SHP77 (cell line): Measurements from ENCODE around the gene SPG21.

Experiments
- DNase-seq, 2 experiments: peaks; one replicate each; lab custom pipeline; 2025; lab: John Stamatoyannopoulos, UW

Gene SPG21

DNA sequence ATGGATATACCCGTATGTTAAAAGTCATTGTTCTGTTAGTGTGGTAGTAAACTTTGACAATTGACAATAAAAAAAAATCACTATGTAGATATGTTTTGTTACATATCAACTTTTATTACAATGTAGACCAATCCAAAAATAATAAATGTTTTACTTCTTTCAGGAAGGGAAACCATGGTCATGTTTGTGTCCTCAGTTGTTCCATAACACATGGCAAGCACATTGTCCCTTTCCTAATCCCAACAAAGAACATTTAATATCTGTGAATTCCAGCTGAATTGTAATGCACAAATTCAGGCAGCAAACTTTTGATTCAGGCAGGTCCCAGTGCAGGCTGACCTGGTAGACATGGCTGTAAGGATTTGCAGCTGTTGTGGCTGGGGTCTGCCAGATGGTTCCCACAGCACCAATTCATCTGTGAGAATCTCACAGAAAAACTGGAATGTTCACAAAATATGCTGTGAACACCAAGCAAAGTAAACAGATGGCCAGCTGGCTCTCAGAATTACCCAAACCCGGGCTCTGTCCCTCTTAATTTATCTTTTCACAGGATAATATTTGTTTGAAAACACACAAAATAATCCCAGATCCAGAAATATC is 1.9 kb upstream of the SPG21 start:
- no peak for DNase-seq

DNA sequence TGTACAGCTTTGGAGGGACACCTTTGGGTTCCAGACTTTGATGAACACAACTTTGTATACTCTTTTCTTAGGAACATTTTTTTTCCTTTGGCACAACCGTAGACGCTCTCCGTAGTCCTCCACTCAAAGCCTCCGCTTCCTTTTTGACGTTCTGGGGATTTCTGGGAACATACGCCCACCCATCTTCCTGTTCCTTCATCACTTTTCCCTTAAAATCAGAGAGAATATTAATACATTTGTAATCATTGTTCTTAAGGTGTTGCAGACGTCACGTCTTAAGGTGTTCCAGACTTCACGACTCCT is 405 bp upstream of the SPG21 start:
- no peak for DNase-seq

DNA sequence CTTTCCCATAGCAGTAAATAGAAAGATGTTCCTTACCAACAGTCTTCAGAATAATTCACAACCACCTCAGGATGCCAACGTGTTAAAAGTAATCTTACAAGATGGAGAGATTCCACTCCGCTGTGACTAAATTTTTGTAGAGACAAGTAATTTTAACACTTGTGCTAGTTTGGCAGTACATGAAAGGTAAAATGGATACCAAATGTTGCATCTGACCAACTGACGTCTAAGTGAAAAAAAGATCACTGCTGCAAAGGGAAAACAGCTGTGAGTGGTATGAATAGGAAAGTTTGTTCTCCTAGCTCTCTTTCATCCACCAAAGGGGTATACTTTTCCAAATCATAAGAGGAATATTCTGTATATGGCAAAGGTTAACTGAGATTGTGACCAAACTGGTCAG is 2.6 kb downstream of the SPG21 start:
- DNase-seq: no peak

DNA sequence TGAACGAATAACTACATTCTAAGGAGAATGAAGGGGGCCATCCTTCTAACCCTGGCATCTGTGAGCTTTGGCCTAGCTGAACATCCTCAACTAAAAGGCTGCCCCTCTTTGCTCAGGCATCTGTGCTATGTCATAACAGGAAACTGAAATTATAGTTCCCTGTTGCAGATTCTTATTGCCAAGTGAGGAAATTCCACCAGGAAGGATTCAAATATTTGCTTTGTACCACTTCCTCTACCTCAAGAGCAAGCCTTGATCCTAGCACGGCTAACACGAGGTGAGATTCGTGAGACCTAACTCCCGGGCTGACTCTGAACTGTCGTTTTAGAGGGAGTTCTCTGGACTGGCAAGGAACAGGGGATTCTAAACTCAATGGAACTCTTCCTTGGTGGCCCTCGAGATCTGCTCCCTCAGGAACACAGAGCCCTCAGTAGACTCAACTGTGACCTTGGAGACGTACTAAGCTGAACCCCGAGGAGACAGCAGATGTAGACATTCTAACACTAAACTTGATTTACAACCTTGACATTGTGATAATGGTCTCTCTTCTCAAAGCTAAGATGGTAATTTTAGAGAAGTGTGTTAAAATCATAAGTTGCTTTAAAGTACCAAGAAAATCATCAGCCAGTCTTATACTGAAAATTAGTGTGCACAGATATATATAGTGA is 4.2 kb downstream of the SPG21 start:
- DNase-seq: no peak

DNA sequence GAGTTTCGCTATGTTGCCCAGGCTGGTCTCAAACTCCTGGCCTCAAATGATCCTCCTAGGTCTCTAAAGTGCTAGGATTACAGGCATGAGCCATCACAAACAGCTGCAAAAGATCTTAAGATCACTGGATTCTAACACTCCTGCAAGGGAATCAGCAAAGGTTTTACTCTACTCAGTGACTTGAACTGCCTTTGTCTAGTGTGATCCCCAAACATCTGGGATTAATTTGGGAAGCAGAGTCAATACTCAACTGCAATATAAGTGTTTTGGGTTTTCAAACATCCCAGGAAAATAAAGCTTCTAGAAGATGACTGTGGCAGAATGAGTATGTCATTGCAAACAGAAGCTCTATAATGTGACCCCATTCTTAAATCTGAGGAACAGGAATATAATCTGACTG is 7.2 kb downstream of the SPG21 start:
- DNase-seq: no peak

DNA sequence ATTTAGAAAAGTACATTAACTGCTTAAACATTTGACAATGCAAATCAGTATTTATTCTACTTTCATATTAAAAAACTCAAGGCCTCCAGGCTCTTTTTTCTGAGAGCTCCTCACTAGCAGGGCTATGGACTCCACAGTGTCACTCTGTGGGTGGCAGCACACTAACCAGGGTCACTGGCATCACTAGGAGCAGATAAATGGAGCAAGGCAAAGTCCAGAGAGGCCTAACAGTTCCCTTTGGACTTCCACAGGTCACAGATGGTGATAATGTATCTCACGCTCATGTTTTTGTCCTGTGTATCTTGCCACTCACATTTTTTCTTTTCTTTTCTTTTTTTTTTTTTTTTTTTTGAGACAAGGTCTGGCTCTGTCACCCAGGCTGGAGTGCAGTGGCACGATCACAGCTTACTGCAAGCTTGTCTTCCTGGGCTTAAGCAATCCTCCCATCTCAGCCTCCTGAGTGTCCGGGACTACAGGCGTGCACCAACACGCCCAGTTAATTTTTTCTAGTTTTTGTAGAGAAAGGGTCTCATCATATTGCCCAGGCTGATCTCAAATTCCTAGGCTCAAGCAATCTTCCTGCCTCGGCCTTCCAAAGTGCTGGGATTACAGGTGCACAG is 7.8 kb downstream of the SPG21 start:
- no peak for DNase-seq

DNA sequence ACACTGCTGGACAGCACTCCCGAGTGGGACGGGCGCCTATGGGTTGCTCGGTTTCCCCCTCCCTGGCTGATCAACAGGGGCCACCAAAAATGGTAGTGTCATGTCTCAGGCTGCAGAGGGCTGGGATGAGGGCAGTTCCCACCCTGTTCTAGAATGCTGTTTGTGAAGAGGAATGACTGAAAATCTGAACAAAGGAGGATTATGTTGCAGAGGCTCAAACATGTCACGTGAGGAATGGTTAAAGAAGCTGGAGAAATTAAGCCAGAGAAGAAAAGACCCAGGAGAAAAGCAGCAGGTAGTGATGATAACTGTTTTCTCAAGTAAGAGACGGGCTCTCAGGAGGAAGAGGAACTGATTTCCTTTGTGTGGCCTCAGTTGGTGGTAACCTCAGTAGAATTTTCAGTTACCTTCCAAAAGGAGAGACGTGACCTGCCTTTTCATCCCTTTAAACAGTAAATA is 10.4 kb downstream of the SPG21 start:
- DNase-seq: no peak

DNA sequence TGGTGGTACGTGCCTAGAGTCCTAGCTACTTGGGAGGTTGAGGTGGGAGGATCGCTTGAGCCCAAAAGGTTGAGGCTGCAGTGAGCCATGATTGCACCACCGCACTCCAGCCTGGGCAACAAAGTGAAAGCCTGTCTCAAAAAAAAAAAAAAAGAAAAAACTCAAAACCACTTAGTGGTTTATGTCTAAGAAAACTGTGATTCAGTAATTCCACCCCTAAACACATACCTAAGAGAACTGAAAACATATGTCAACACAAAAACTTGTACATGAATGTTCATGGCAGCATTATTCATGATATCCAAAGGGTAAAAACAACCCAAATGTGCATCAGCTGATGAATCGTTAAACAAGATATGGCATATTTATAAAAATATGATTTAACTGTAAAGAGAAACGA is 14.3 kb downstream of the SPG21 start:
- DNase-seq: no peak

DNA sequence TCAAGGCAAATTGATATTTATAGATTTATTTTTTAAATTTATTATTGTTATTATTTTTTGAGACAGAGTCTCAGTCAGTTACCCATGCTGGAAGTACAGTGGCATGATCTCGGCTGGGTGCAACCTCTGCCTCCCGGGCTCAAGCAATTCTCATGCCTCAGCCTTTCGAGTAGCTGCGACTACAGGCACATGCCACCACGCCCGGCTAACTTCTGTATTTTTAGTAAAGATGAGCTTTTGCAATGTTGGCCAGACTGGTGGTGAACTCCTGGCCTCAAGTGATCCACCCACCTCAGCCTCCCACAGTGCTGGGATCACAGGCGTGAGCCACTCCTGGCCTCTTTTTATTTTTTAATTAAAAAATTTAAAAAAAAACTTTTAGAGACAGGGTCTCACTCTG is 19.0 kb downstream of the SPG21 start:
- DNase-seq: no peak

DNA sequence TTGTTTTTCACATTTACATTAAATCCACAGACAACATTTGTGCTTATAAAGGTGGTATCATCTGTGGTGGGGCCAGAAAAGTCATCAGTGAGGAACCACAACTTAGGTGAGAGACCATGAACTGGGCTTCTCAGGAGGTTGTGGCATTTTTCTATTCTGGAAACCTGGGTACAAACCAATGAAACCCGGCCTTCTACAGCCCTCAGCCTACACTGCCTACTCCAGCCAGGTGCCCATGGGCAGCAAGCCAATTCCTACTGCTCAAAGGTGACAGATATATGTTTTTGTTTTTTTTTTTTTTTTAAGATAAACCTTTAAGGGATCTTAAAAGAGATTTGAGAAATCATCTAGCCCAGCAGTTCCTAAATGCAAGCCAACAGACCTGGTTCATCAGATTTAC is 20.3 kb downstream of the SPG21 start:
- no peak for DNase-seq

DNA sequence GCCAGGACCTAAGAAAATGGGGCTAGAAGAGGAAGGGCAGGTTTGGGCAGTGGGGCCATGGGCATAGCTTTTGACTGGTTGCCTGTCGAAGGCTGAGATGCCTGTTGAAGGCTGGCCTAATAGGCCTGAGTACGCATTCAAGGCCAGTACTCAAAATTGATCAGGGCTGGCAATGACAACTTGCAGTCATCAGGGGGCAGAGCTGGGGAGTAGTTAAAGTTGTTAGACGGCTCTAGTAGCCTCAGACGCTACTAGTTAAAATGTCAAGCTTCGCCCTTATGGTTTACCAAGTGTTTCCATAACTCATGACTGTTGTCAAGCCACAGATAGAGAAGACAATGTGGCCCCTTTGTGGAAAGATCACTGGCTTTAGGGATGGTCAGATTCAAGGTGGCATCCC is 28.7 kb downstream of the SPG21 start:
- no peak for DNase-seq

DNA sequence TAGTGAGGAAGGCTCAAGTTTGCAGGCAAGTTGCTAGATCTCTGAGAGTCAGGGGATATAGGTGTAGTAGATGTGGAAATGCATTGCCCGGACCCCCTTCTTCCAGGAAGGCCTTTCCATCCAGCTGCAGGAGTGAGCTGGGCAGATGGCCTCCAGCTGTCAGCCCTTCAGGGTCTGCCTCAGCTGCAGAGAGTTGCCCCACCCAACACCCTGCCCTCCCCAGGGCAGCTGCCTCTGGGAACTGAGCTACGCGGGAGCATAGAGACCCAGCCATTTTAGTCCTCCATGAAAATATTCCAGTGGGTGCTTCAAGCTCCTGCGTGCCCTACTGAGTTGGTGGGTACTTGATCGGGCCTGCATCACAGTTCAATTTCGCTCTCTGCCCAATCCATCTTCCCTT is 29.6 kb downstream of the SPG21 start:
- no peak for DNase-seq

DNA sequence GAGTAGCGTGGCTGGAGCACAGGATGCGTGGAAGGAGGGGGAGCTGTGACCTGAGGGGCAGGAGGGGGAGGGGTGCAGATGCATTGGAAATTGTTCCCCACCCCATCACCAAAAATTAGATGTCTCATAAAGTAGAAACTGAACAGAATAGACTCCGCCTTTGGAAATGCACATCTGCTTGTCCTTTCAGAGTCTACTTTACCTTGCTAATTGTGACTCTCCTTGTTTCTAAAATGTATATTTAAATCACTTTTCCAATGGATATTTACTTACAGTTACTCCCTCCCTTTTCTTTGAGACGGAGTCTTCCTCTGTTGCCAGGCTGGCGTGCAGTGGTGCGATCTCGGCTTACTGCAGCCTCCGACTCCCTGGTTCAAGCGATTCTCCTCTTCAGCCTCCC is 30.6 kb downstream of the SPG21 start:
- DNase-seq: no peak

DNA sequence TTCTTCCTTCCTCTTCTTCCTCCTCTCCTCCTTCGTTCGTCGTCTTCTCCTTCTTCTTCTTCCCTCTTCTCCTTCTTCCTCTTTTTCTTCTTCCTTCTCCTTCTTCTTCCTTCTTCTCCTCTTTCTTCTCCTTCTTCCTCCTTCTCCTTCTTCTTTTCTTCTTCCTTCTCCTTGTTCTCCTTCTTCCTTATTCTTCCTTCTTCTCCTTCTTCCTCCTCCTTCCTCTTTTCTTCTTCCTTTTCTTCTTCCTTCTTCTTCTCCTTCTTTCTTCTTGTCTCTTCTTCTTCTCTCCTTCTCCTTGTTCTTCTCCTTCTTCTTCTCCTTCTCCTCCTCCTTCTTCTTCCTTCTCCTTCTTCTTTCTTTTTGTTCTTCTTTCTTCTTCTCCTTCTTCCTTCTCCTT is 35.3 kb downstream of the SPG21 start:
- DNase-seq: no peak

DNA sequence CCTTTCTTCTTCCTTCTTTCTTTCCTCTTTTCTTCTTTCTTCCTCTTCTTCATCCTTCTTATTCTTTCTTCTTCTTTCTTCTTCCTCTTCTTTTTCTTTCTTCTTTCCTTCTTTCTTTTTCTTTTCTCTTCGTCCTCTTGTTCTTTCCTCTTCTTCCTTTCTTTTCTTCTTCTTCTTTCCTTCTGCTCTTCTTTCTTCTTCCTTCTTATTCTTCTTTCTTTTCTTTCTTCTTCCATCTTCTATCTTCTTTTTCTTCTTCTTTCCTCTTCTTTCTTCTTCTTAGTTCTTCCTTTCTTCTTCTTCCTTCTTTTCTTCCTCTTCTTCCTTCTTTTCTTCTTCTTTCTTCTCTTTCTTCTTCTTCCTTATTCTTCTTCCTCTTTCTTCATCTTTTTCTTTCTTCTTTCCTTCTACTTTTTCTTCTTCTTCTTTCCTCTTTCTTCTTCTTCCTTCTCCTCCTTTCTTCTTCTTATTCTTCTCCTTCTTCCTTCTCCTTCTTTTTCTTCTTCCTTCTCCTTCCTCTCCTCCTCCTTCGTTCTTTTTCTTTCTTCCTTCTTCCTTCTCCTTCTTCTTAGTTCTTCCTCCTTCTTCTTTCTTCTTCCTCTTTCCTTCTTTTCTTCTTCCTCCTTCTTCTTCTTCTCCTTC is 37.8 kb downstream of the SPG21 start:
- no peak for DNase-seq

DNA sequence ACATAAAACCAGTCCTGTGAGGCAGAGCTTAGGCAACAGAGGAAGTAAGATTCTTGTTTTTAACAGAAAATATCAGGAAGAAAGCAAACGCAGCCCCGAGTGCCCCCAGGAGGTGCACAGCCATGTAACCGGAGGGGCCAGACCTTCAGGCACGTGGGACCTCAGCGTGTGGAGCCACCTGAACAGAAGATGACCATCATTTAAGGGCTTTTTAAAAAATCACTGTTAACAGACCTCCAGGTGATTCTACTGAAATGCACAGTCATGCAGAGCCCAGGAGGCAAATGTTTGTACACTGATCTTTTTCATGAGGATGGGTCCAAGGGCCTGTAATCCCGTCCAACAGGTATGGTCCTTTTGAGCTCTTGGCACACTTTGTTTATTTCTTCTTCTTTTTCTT is 38.8 kb downstream of the SPG21 start:
- no peak for DNase-seq

DNA sequence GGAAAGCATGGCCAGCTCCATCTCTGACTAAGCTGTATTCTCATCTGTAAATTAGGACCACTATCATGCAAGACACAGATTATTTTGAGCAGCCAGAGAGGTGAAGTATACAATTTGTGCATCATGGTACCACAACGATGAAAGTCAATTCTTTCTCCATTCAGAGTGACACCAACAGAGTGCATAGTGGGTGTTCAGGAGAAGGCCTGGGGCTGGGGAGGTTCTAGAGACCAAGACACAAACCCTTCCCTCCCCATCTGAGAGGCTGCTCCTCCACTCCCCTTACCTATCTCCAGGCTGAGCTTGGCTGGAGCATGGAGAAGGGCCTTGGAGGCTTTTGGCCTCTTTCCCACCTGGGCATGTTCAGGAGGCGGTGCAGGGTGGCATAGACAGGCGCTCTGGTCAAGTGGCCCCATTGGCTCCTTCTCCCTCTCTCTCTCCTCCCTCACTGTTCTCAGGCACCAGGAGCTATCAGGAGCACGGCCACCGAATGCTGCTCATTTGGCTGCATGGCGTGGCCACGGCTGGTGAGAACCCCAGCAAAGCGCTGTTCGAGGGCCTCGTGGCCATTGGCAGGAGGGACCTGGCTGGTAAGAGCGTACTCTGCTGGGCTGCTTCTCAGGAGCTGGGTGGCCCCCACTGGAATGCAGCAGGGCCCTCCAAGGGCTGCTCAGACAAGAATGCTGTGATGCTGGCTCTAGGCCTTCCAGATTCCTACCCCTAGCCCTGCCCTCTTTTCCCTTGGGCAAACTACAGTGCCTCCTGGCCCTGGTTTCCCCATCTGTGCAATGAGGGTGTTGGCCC is 40.1 kb downstream of the SPG21 start:
- no peak for DNase-seq

DNA sequence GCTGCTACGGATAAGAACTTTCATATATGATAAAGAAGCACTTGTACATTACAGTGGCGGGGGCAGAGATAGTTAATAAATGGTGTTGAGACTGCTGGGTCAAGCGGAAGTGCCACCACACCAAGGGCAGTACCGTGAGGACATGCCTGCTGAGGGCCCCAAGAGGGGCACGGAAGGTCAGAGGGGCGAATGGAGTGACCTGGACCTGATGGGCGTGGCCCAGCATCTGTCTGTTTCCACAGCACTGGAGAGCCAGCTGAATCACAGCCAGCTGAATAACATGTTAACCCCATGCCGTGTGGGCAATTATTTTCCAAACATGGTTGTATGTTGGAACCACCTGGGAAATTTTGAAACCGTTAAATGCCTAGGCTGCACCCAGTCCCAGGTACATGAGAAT is 40.8 kb downstream of the SPG21 start:
- no peak for DNase-seq

DNA sequence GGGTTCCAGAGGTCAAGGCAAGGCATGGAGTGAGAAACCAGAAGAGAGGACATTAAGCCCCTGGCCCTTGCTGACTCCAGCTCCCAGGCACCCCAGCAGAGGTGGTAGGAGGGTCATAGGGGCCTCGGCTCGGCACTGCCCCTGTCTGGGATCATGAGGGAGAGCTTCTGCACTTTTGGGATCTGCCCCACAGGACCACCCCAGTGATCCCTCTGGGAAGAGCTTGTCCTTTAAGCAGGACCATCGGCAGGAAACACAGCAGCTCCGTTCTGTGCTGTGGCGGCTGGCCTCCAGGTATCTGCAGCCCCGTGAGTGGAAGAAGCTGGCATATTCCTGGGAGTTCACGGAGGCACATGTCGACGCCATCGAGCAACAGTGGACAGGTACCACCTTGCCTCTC is 42.5 kb downstream of the SPG21 start:
- DNase-seq: no peak

DNA sequence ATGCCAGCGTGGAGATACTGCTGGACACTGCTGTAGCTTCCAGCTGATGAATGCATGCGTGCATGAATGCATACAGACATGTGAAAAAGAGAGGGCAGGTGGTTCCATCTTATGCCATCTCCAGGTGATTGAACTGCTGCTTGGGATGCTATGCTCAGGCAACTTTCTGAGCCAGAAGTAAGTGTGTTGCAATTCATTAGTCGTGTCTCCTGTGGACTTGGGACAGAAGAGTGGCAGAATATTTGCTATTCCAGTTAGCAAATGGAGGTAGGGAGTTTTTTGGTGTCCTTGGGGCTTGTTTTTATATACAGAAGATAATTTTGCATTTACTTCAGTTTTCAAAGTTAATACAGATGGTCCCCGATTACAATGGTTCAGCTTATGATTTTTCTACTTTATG is 44.8 kb downstream of the SPG21 start:
- no peak for DNase-seq

DNA sequence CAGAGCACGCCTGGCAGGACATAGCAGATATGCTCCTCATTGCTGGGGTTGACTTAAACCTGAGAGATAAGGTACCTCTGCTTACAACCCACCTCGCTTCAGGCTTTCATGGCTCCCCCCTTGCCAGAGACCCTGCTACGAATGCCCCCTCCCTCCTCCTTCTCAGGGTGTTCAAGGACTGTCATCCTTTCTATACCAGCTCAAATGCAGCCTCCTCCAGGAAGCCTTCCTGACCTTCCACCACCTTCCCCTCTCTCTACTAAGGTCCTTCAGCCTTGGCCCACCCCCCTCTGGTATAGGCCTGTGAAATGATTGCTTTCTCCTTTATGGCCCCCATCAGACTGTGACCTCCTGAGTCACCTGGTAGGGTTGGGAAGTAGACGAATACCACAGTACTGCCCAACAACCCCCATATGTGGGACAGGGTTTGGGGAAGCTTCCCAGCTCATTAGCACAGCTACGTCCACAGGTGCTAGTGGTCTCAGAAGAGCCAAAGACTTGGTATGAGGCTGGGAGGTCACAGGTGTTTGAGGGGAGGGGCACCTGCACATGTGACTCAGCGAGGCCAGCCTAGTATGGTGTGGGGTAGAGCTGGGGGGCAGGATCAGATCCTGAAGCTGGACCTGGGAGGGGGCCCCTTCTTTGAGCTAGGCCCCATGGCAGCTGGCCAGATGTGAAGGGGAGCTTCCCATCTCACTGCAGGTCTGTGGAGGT is 46.0 kb downstream of the SPG21 start:
- DNase-seq: no peak

DNA sequence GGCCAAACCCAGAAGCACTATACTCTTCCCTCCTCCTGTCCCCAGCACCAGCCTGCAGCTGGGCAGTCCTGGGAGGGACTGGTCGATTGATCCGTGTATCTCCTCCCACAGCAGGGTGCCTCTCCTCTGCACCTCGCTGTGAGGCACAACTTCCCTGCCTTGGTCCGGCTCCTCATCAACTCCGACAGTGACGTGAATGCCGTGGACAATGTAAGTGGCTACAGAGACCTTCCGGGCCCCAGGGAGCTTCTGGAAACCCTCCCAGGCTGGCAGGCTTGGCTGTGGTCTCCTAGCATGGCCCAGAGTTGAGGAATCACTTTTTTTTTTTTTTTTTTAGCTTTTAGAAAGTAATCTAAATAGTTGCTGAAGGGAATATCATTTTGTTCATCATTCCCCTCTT is 47.4 kb downstream of the SPG21 start:
- no peak for DNase-seq
